Keratinocyte (primary cell): Measurements from ENCODE around the gene CYP19A1. TPM values are rescaled to one million over a fixed set of nuclear protein-coding genes. Genes with fewer than 3 reads are reported as not detected.

Experiments
- DNase-seq: peaks from one replicate; pipeline ENCODE4 v3.0.0-alpha.2; 2011; ENCODE audit warnings: low read depth, missing footprints, low spot score
- FAIRE-seq: peaks from 2 replicates; lab custom pipeline; 2011; peaks lifted over from hg19 to GRCh38; lab: Jason Lieb, UNC
- H2AFZ ChIP-seq: 2 replicates; pipeline ENCODE4 v1.6.0; 2012; ENCODE audit warnings: low read length, control low read depth, inconsistent platforms; ENCODE audit not compliant: control insufficient read depth
- H3K27ac ChIP-seq: 2 replicates; pipeline ENCODE4 v1.5.1; 2011; ENCODE audit warnings: low read length; ENCODE audit not compliant: control insufficient read depth, insufficient read depth
- H3K27me3 ChIP-seq: 3 replicates; pipeline ENCODE4 v1.6.0; 2011; ENCODE audit warnings: low read length; ENCODE audit not compliant: control insufficient read depth, insufficient read depth; ENCODE audit errors: extremely low read depth
- H3K36me3 ChIP-seq, 2 experiments: 2 replicates in 1 of 2; 3 replicates in 1 of 2; pipeline ENCODE4 v1.5.1; 2011; ENCODE audit warnings: low read length in 2 of 2, mild to moderate bottlenecking in 1 of 2; ENCODE audit not compliant: control insufficient read depth in 2 of 2, insufficient read depth in 2 of 2; ENCODE audit errors: extremely low read depth in 1 of 2
- H3K4me1 ChIP-seq: 3 replicates; pipeline ENCODE4 v1.5.1; 2011; ENCODE audit warnings: low read length; ENCODE audit not compliant: control insufficient read depth, insufficient read depth; ENCODE audit errors: extremely low read depth
- H3K4me2 ChIP-seq: 3 replicates; pipeline ENCODE4 v1.6.0; 2011; ENCODE audit warnings: low read depth, low read length; ENCODE audit not compliant: control insufficient read depth, insufficient read depth; ENCODE audit errors: extremely low read depth
- H3K4me3 ChIP-seq, 3 experiments: fragments of 200-600 bp in 1 of 3; sonication (generic) in 1 of 3; 2 replicates in 2 of 3; 3 replicates in 1 of 3; pipeline ENCODE4 v1.5.1; 2011 to 2016; ENCODE audit warnings: low read length in 3 of 3, mild to moderate bottlenecking in 3 of 3, control low read depth in 2 of 3, inconsistent platforms in 1 of 3, low read depth in 1 of 3, mixed read lengths in 1 of 3, mixed run types in 1 of 3, moderate library complexity in 1 of 3; ENCODE audit not compliant: control insufficient read depth in 2 of 3, insufficient read depth in 2 of 3; ENCODE audit errors: extremely low read depth in 1 of 3
- H3K79me2 ChIP-seq: 2 replicates; pipeline ENCODE4 v1.6.0; 2012; ENCODE audit warnings: low read length; ENCODE audit not compliant: control insufficient read depth, insufficient read depth
- H3K9ac ChIP-seq: 3 replicates; pipeline ENCODE4 v1.6.0; 2011; ENCODE audit warnings: low read length; ENCODE audit not compliant: control insufficient read depth, insufficient read depth; ENCODE audit errors: extremely low read depth
- H3K9me1 ChIP-seq: 3 replicates; pipeline ENCODE4 v1.6.0; 2011; ENCODE audit warnings: low read length; ENCODE audit not compliant: control insufficient read depth, insufficient read depth; ENCODE audit errors: extremely low read depth
- H3K9me3 ChIP-seq: 2 replicates; pipeline ENCODE4 v1.5.1; 2012; ENCODE audit warnings: low read depth, low read length; ENCODE audit not compliant: control insufficient read depth
- H4K20me1 ChIP-seq: 3 replicates; pipeline ENCODE4 v1.6.0; 2011; ENCODE audit warnings: low read length; ENCODE audit not compliant: control insufficient read depth, insufficient read depth; ENCODE audit errors: extremely low read depth
- CTCF ChIP-seq, 3 experiments: IDR thresholded peaks in 1 of 3; conservative IDR thresholded peaks in 1 of 3; optimal IDR thresholded peaks in 1 of 3; 2 replicates in 2 of 3; 3 replicates in 1 of 3; pipeline versions ENCODE3 to v1.5.1; 2011; ENCODE audit warnings: low read length in 3 of 3, mild to moderate bottlenecking in 3 of 3, moderate library complexity in 2 of 3, control low read depth in 1 of 3, inconsistent platforms in 1 of 3; ENCODE audit not compliant: insufficient read depth in 2 of 3; ENCODE audit errors: extremely low read depth in 1 of 3
- EZH2 ChIP-seq: IDR thresholded peaks from one replicate; pipeline ENCODE4 v1.6.1; 2012; ENCODE audit warnings: inconsistent platforms, mild to moderate bottlenecking, low read length, moderate library complexity
- dilution Hi-C: fragments of 300-500 bp; cut with MboI; formaldehyde crosslinking; loops from one replicate; pipeline ENCODE4 v1.7.0; 2020; ENCODE audit warnings: low sequenced_read_pairs; ENCODE audit not compliant: extremely low pct_ligation_motif_present
- polyA plus RNA-seq, 5 experiments: library from polyadenylated mRNA; depleted of rRNA in 3 of 5; stranded (reverse) in 3 of 5; stranded (forward) in 1 of 5; unstranded in 1 of 5; fragments of >200 nt; gene quantifications; 1 replicate in 1 of 5; 2 replicates in 3 of 5; 3 replicates in 1 of 5; pipeline versions ENCODE4 v1.2.1 to v1.2.3, GENCODE V29; 2011 to 2012; ENCODE audit warnings: missing spikeins in 2 of 5, low read depth in 1 of 5, low replicate concordance in 1 of 5

The CYP19A1 gene
- polyA plus RNA-seq, 1 donor (not counting 4 experiments of a cell fraction or from before 2014, with no cell fraction given): not detected

- H3K36me3 ChIP-seq: no peaks in the 10 kb centered on the region
- FAIRE-seq: no peak
- dilution Hi-C loops: no loop called here
Measured at GRCh38 chr15:51290720-51291119, 47.7 kb downstream of the CYP19A1 start.

GRCh38 chr15:51289290-51289689 is 49.1 kb downstream of the CYP19A1 start:
- no peaks in the 10 kb centered on the region for H3K4me1 ChIP-seq
- H4K20me1 ChIP-seq: no peaks in the 10 kb centered on the region
- no peaks in the 10 kb centered on the region for H3K79me2 ChIP-seq
- no peak overlapping the region for H3K4me2 ChIP-seq
- H3K9ac ChIP-seq: no peak overlapping the region
- no peak overlapping the region for H2AFZ ChIP-seq
- FAIRE-seq (no peak), DNase-seq (no peak)
- H3K27me3 ChIP-seq: peaks cover 6% of the 10 kb centered on the region
- dilution Hi-C loops: no loop called here
- no peak for TF ChIP-seq CTCF (optimal IDR thresholded peaks at IDR 0.05 in 1 of 3, IDR thresholded peaks at IDR 0.05 in 1 of 3, conservative IDR thresholded peaks at IDR 0.05 in 1 of 3; ENCODE audit: extremely low read depth in 1 of 3, insufficient read depth in 2 of 3, low read length in 3 of 3)
- no peak for TF ChIP-seq EZH2
- H3K27ac ChIP-seq: no peak overlapping the region
- H3K4me3 ChIP-seq: no peak overlapping the region
- no peaks in the 10 kb centered on the region for H3K9me3 ChIP-seq
- no peaks in the 10 kb centered on the region for H3K36me3 ChIP-seq
- H3K9me1 ChIP-seq: no peaks in the 10 kb centered on the region

More at GRCh38 chr15:51290720-51291119, 47.7 kb downstream of the CYP19A1 start:
- DNase-seq: no peak
- Histone ChIP-seq H3K4me2 (no peak overlapping the region), H3K4me3 (no peak overlapping the region), H3K4me1 (no peaks in the 10 kb centered on the region), H3K9ac (no peak overlapping the region), H4K20me1 (no peaks in the 10 kb centered on the region), H3K9me3 (no peaks in the 10 kb centered on the region), H3K79me2 (no peaks in the 10 kb centered on the region), H2AFZ (no peak overlapping the region), H3K27ac (no peak overlapping the region), H3K27me3 (peaks cover 6% of the 10 kb centered on the region), H3K9me1 (no peaks in the 10 kb centered on the region)
- no peak for TF ChIP-seq CTCF (optimal IDR thresholded peaks at IDR 0.05 in 1 of 3, IDR thresholded peaks at IDR 0.05 in 1 of 3, conservative IDR thresholded peaks at IDR 0.05 in 1 of 3; ENCODE audit: extremely low read depth in 1 of 3, insufficient read depth in 2 of 3, low read length in 3 of 3)
- no peak for TF ChIP-seq EZH2
